Measurements from ENCODE around the gene ITPRIP. TPM values are rescaled to one million over a fixed set of nuclear protein-coding genes. Genes with fewer than 3 reads are reported as not detected.

ITPRIP gene
- total RNA-seq, 1 donor from 2014 or later, result 21.7 TPM

DNA sequence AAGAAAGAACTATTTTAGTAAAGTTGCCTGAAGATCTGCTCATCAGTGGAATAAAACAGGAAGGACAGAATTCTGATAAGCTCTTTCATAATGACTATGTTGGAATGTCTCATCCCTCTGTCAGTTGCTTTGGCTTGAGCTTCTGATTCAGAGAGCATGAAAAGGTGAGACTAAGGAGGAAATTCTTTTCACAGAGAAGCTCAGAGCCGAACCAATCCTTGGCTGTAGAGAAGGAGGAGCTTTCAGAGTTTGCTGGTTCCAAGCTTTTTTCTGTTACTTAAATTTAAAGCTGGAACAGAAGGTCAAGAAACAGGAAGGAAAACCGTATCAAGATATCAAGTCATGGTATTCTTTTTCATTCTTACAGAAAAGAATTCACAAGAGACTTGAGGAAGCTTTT, 45.3 kb downstream of the ITPRIP start:
- intact Hi-C loops (cut with micrococcal nuclease), result no loop called here

DNA sequence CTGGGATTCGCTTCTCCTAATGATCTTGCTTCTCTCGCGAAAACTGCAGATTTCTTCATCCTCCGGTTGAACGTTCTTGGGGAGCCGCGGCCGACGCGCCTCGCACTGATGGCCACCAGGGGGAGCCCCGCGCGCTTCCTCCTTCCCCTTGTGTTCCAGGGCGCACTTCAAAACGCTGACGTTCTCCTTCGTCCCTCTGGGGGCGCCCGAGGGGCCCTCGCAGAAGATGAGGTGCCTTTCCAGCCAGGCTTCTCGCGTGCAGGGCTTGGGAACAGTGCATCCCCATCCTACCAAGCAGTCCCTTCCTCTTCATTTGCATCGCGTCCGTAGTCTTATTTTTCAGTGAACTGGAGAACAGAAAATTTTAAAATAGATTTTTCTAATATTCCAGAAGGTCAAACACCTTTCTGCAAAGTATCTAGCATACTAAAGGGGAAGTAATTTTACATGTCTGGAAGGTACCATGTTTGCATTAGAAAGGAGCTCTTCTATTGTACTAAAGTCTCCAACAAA, 46.8 kb downstream of the ITPRIP start:
- intact Hi-C loops (cut with micrococcal nuclease), result loop anchor here (1.0 kb wide), 6 partner anchors 9 to 255 kb away; partner anchors contain the start of genes GSTO2 and ITPRIP

DNA sequence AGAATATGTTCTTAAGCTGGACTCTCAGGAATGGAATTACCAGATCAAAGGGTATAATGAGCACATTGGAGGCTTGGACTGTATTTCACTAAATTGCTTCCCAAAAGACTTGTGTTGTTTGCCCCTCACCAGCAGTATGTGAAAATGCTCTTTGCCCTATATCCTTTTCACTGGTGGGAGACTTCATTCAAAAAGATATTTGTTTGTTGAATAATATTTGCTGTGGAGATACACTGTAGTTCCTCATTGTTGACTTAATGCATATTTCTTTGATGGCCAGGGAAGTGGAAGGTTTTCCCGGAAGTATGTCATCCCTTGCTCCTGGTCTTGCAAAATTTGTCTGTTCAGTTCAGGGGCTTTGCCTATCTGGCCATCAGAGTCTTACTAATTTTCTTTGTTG, 49.9 kb downstream of the ITPRIP start:
- intact Hi-C loops (cut with micrococcal nuclease), result no loop called here

DNA sequence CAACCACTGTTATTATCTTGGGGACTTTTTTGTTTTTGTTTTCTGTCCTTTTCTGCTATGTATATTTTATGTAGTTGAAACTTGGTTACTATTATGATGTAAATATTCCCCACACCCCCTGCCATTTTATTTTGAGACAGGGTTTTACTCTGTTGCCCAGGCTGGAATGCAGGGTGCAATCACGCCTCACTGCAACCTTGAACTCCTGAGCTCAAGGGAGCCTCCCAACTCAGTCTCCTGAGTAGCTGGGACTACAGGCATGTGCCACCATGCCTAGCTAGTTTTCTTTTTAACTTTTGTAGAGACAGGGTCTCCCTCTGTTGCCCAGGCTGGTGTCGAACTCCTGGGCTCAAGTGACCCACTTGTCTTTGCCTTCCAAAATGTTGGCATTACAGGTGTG, 51.3 kb downstream of the ITPRIP start:
- intact Hi-C loops (cut with micrococcal nuclease), result no loop called here

DNA sequence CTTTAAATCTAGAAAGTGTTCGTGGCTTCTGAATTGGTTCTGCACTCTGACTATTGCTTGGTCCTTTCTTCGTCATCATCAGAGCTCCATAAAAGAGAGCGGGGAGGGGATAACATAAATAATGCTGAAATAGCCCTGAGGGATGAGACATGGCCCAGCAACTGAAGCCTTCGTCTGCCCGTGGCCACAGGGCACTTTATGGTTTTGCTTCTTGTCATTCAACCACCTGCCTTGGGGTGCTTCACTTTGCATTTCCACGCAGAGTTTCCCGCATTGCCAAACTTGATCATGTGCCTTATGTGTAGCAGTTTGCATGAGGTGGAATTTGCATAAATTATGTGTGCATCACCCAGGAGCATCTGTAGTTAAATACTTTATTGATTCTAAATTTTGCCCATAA, 53.4 kb downstream of the ITPRIP start:
- intact Hi-C loops (cut with micrococcal nuclease), result no loop called here

DNA sequence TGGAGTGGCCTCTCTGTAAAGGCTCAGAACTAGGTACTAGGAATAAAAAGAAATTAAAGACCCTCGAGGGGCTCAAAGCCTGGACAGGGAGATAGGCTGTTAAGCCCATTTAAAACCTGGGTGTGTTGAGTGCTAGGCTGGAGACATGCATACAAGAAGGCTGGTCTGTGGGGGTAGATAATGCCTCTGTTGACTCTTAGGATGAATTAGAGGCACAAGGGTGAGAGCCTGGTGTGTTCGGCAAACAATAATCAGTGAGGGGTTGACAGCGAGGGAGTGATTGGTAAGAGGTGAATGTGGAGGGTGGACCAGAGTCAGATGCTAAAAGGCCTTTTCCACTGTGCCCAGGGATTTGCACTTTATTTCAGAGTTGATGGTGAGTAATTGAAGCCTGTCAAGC, 56.6 kb downstream of the ITPRIP start:
- intact Hi-C loops (cut with micrococcal nuclease), result no loop called here

DNA sequence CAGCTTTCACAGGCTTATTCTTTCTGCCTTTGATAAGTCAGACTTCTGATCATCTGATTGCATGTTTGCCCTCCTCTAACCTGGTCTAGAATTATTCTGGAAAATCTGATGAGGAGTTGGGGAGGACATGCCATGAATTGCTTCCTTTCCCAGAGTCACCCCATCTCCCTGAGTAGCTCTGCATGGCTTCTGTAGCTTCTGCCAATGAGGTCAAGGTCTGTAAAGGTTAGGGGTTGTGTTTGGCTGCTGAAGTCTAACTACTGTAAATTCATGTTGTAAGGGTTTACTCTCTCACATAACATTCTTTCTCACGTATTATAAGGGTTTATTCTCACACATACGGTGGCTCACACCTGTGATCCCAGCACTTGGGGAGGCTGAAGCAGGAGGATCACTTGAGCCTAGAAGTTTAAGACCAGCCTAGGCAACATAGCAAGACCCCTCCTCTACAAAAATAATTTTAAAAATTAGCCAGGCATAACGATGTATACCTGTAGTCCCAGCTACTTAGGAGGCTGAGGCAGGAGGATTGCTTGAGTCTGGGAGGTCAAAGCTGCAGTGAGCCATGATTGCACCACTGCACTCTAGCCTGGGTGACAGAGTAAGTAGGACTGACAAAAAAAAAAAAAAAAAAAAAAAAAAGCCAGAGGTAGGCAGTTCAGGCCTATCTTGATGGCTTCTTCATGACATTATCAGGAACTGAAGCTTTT, 58.6 kb downstream of the ITPRIP start:
- intact Hi-C loops (cut with micrococcal nuclease), result no loop called here

DNA sequence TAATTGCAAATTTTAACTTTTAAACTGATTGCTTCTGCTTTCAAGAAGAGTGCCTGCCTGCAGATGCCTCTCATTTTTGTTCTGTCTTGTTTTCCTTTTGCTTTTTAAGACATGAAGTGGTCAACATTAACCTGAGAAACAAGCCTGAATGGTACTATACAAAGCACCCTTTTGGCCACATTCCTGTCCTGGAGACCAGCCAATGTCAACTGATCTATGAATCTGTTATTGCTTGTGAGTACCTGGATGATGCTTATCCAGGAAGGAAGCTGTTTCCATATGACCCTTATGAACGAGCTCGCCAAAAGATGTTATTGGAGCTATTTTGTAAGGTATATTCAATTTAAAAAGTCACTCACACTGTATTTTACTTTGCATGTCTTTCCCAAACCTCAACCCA, 60.5 kb downstream of the ITPRIP start:
- intact Hi-C loops (cut with micrococcal nuclease), result no loop called here

DNA sequence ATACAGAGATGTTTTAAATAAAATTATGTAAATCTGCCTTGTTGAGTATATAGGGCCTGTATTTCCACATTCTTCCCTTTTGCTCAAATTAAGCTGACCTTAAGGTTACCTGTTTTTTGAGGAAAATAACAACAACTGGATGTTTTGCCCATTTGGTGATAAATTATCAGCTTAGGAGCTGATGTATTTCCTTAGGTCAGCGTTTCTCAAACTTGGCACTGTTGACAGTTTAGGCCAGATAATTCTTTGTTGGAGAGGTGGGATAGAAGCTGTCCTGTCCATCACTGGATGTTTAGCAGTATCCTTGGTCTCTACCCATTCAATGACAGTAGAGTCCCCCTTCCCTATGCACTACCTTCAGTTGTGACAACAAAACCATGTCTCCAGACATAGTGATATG, 62.1 kb downstream of the ITPRIP start:
- intact Hi-C loops (cut with micrococcal nuclease), result no loop called here

DNA sequence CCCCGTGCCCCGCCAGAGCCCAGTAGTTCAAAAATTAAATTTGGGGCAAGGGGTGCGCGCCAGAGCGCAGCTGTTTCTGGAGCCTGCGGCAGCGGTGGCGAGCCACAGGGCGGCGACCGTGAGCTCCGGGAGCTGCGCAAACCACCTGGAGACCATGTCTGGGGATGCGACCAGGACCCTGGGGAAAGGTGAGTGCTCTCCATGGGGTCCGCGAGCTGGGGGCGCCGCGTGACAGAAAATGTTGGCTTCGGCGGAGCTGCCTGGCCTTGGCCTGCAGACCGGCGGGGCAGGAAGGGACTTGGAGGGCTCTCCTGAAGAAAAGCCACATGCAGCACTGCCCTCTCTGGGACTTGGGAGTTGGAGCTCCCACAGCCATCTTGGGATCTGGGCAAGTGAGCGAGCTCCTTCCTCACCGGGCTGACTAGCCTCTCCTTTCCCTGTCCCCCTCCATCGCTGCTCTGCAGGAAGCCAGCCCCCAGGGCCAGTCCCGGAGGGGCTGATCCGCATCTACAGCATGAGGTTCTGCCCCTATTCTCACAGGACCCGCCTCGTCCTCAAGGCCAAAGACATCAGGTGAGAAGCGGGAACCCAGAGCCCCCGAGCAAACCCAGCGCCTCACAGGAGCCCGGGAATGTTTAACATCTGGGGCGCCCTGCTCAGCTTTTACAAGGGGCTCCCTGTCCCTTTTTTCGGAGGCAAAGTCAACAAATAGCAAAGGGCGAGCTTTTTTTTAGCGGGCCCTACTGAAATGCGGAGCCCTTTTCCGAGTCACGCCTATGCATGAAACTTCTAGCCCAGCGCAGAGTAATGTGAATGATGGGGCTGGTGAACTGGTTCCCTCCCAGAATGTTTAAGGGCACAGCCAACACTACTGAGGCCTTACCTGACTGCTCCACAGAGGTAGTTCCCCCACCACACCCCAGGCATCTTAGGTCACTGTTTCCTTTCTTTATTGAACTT, 63.2 kb downstream of the ITPRIP start:
- intact Hi-C loops (cut with micrococcal nuclease), result loop anchor here (1.0 kb wide), 1 partner anchor 75 kb away; no protein-coding TSS in a partner anchor

DNA sequence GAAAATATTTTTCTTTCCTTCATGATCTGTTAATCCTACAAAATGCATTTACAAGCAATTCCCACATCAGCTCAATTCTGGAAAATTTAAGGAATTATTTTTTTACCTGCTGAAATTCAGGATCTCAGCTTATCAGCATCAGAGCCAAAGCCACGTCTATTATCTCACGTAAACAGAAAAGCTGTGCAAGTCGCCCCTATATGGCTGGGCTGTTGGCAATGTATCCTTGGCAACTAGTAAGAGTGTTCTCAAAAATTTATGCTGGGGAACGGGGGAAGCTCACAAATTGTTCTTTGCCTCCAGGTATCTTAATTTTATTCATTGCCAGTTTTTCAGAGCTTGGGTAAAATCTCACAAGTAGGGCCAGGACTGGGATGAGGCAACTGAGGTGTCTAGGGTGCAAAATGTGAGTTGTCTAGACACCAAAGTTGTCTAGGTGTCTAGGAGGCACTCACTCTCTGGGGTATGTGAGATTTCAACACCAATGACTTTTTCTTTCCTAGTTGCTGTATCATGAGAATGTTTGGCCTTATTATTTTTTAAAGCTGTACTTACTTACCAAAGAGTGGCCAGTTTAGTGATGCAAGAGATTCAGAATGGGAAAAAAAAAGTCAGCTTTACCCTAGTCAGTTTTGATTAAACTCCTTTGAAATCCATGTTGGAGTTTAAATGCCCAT, 64.2 kb downstream of the ITPRIP start:
- intact Hi-C loops (cut with micrococcal nuclease), result loop anchor here (1.0 kb wide), 1 partner anchor 76 kb away; no protein-coding TSS in a partner anchor

DNA sequence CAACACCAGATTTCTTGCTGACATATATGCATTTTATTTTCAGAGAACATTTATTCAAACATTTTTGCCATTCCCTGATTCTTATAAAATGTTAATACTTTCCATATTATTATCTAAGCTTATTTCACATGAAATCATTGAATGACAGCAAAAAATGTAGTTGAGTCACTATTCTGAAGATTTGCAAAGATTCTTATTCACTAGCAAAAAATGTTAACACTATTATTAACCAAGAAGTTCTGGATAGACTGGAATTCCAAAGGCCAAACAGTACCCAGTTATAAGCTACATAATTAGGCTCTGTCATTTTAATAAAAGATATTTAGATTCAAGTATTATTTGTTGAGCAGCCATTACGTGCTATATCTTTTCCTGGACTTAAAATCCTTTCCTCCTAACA, 65.0 kb downstream of the ITPRIP start:
- intact Hi-C loops (cut with micrococcal nuclease), result no loop called here

DNA sequence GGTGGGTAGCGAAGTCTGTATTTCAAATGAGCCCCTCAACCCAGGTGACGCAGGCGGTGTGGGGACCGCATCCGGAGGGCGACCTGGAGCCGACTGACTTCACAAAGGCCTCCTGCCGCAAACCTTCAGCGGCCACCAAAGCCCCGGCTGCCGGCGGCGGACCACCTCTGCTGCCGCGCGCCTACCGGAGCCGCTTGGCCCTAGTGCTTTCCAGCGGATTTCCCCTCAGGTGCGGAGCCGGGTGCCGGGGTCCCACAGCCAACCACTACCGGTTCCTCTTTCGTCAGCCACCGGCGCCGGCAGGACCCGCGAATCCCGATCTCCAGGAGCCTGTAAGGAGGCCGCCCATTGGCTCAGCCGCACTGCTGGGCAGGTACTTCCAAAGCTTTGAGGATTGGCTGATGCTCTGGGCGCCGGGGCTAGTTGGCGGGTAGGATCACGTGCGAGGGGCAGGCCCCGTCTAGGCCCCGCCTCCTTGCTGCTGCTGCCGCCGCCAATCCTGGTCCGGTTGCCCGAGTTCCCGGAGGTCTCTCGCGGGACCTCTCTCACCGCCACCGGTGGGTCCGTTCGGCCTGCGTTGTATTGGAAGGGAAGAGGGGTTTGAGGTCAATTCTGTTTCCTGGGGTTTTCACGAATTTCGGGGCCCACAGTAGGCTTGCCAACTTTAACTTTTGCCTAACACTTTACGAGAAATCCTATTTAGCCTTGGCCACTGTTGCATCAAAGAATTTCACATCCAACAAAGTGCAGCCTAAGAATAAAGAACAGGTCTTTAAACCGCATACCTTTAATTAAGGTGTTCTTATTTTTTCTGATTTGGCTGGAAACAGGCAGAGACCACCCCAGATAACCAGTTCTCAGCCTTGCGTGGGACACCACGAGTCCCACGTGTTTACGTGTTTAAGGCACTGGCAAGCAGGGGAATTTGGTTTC, 69.3 kb downstream of the ITPRIP start, which contains the start of gene GSTO2:
Gene GSTO2 (plus strand): TSS at position 472 of the 933 bp plus-strand sequence. CDS start 5,732 bp downstream, outside the sequence.
- intact Hi-C loops (cut with micrococcal nuclease), result loop anchor here (1.0 to 10.0 kb wide), 15 partner anchors 14 to 1764 kb away; partner anchors contain the start of genes ACTR1A, ATP5MK, CFAP43 and CFAP58

DNA sequence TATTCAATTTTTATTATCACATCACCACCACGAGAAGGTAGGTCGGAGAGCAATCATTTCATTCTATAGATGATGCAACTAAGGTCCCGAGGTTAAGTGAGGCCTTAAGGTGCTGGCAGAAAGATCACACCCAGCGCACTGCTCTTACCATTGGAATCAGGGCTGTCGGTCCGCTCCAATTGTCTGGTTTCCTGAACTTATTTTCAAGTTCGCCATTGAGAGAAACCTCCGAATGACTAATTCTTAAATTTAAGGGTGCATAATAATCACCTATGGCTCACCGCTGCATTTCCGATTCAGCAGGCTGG, 69.9 kb downstream of the ITPRIP start:
- intact Hi-C loops (cut with micrococcal nuclease), result loop anchor here (1.0 to 10.0 kb wide), 9 partner anchors 13 to 1764 kb away; partner anchors contain the start of genes ACTR1A, ATP5MK, PDCD11 and SLK

DNA sequence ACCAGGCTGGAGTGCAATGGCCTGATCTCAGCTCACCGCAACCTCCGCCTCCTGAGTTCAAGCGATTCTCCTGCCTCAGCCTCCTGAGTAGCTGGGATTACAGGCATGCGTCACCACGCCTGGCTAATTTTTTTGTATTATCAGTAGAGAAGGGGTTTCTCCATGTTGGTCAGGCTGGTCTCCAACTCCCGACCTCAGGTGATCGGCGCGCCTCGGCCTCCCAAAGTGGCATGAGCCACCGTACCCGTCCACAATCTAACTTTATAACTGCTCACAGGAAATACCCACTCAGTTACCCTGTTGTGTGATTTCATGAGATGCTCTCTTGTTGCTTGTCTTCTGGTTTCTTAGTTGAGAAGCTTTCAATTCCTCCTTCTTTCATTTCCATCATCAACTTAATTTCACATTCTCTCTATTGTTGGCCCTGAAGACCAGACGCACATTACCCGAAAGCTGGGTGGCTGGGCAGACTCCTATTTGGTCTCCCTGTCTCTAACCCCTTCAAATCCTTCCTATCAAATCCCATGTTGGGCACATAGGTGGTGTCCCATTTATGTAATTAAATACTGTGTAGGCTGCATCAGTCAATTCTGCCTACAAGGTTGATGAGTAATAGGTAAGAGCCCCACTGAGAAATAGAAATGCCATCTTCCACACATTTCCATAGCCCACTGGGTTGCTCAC, 70.4 kb downstream of the ITPRIP start:
- intact Hi-C loops (cut with micrococcal nuclease), result loop anchor here (1.0 to 10.0 kb wide), 9 partner anchors 13 to 1763 kb away; partner anchors contain the start of genes ACTR1A, ATP5MK, PDCD11 and SLK

DNA sequence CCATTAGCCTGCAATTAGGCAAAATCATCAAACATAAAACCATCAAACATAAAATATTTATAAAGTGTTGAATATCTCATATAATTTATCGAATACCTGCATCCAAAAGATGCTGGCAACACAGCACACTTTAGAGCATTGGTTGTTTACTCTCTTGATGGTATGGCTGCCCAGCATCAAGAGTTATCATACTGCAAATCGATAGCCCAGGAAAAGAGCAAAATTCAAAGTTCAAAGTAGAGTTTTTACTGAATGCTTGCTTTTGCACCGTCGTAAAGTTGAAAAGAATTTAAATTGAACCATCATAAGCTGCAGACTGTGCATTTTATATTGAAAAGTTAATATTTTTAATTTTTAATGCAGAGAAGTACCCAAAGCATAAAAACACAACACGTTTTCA, 73.5 kb downstream of the ITPRIP start:
- intact Hi-C loops (cut with micrococcal nuclease), result loop anchor here (5.0 to 10.0 kb wide), 3 partner anchors 282 to 1760 kb away; partner anchors contain the start of genes ACTR1A, SLK and SUFU

DNA sequence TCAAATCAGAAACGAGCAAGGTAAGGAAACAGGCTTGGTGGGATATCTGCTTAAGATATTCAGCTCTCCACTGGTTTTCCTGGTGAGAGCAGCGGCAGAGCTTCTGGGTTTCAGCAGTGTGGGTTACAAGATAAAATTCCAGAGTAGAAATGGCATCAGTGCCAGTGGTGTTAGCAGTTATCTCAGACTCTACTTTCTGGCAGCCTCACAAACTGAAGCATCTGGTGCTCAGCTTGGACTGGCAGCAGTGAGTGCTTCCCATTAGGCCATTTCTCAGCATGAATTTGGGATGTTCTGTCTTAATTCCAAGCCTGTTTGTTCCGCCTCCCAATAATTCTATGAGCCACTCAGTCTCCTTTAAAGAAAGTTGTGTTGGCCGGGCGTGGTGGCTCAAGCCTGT, 76.2 kb downstream of the ITPRIP start:
- intact Hi-C loops (cut with micrococcal nuclease), result loop anchor here (10.0 kb wide), 1 partner anchor 1757 kb away; the partner anchor contains the start of genes ACTR1A and SUFU

DNA sequence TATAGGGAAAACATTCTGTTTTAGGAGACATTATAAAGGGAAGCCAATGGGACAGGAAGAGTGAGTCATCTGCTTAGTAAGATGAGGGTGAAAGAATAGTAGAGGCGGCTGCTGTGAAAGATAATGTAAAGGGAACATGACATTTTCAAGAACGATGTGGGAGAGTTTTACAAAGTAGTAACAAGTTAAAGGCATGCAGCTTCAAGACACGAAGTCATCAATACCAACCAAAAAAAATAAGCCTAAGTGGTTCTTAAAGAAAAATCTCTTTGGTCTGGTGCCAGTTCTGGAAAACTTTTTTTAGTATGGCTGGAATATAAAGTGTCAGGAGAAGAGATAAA, 77.5 kb downstream of the ITPRIP start:
- intact Hi-C loops (cut with micrococcal nuclease), result loop anchor here (10.0 kb wide), 1 partner anchor 1756 kb away; the partner anchor contains the start of genes ACTR1A and SUFU
